ENCODE measurements around the gene LRCH1.

DNA sequence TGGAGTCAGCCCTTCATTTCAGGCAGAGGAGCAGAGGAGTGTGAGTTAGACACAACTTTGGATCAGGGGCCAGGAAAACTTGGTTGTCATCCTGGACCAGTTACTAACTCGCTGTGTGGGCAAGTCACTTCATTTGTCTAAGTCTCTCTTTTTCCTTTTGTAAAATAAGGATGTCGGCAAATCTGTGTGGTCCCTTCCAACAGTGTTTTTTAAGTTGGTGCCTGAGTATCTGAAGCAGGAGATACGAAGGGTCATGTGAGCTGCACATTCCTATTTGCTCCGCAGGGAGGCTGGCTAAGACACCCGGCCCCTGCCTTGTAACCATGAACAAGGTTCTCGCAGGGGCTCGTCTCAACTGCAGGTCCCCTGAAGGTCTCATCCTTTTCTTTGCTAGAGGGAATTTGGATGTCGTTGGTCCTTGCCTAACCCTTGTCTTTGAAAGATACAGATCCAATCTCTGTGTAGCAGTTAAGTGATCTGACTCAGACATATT lies 64.3 kb downstream of the LRCH1 start:
- no peak for TF ChIP-seq ZNF384 (IDR thresholded peaks at IDR 0.05)
- no peak for TF ChIP-seq ELF4 (IDR thresholded peaks at IDR 0.05)
- TF ChIP-seq FOXM1 (IDR thresholded peaks at IDR 0.05; ENCODE audit: borderline replicate concordance), result no peak
- no peak for TF ChIP-seq FOXK2 (IDR thresholded peaks at IDR 0.05)
- no peak for TF ChIP-seq ARNT (IDR thresholded peaks at IDR 0.05)
- TF ChIP-seq LEF1 (IDR thresholded peaks at IDR 0.05; ENCODE audit: borderline replicate concordance), result no peak
- TF ChIP-seq SP1 (IDR thresholded peaks at IDR 0.05), result no peak
- TF ChIP-seq L3MBTL2 (conservative IDR thresholded peaks at IDR 0.05), result no peak
- no peak for TF ChIP-seq TARDBP (IDR thresholded peaks at IDR 0.05)

Measured in HEK293T (cell line).